H1 (cell line): Measurements from ENCODE around the gene NGFR. TPM values are rescaled to one million over a fixed set of nuclear protein-coding genes. Genes with fewer than 3 reads are reported as not detected.

ENCODE experiments used
- CHD2 ChIP-seq: IDR thresholded peaks from 2 replicates; pipeline ENCODE4 v1.6.1; 2012; ENCODE audit warnings: low read length, improper control_type of control experiment
- CREB1 ChIP-seq: IDR thresholded peaks from 2 replicates; pipeline ENCODE4 v1.6.1; 2012; ENCODE audit warnings: inconsistent platforms
- FOSL1 ChIP-seq: IDR thresholded peaks from 2 replicates; pipeline ENCODE4 v1.6.1; 2011; ENCODE audit warnings: mild to moderate bottlenecking, low read depth, low read length, moderate library complexity; ENCODE audit not compliant: insufficient read depth
- JUN ChIP-seq: IDR thresholded peaks from 2 replicates; pipeline ENCODE4 v1.6.1; 2011; ENCODE audit warnings: low read depth, mild to moderate bottlenecking, improper control_type of control experiment, low read length
- MAFK ChIP-seq: IDR thresholded peaks from 2 replicates; pipeline ENCODE4 v1.6.1; 2012; ENCODE audit warnings: low read depth, mild to moderate bottlenecking, improper control_type of control experiment, low read length
- PHF8 ChIP-seq: fragments of 200-600 bp; sonication (generic); conservative IDR thresholded peaks from 2 replicates; pipeline ENCODE4 v1.7.1; 2012; ENCODE audit warnings: low read depth, mild to moderate bottlenecking, inconsistent platforms, low read length, moderate library complexity
- POLR2AphosphoS5 ChIP-seq: IDR thresholded peaks from 2 replicates; pipeline ENCODE4 v1.6.1; 2011; ENCODE audit warnings: low read depth, low read length
- POU5F1 ChIP-seq: IDR thresholded peaks from 2 replicates; pipeline ENCODE4 v1.6.1; 2011; ENCODE audit warnings: low read depth, mild to moderate bottlenecking, low read length, moderate library complexity
- SIX5 ChIP-seq: IDR thresholded peaks from 2 replicates; pipeline ENCODE4 v1.6.1; 2011; ENCODE audit warnings: mild to moderate bottlenecking, low read depth, low read length
- ZNF274 ChIP-seq: IDR thresholded peaks from 2 replicates; pipeline ENCODE4 v1.7.0; 2012; ENCODE audit warnings: low read length, borderline replicate concordance; ENCODE audit errors: extremely low read depth
- polyA plus RNA-seq, 7 experiments: library from polyadenylated mRNA; depleted of rRNA in 3 of 7; stranded (reverse) in 5 of 7; unstranded in 2 of 7; fragments of >200 nt in 5 of 7; fragments of 200-250 nt in 2 of 7; gene quantifications; 1 replicate in 5 of 7; 2 replicates in 1 of 7; 4 replicates in 1 of 7; pipeline versions ENCODE4 v1.2.1 to v1.2.3, GENCODE V29; 2011 to 2013; ENCODE audit warnings: missing spikeins in 2 of 7, mixed read lengths in 2 of 7
- total RNA-seq: library from RNA; stranded (reverse); fragmentation: NEBNext Ultra II Directional; extraction: Animal tissue kit (Norgen Biotek cat#: 25700); gene quantifications from 2 replicates; pipeline ENCODE4 v1.2.1, GENCODE V29; 2021
- TF ChIP-seq, protein P1 (sequence below): fragments of 300-600 bp; sonication (generic); IDR thresholded peaks from 2 replicates; pipeline ENCODE4 v1.7.1; 2012; ENCODE audit warnings: low read length, moderate library complexity, mild to moderate bottlenecking, inconsistent platforms; ENCODE audit not compliant: insufficient replicate concordance
- TF ChIP-seq, protein P2 (sequence below): IDR thresholded peaks from 2 replicates; pipeline ENCODE4 v1.6.1; 2011; ENCODE audit warnings: low read length, improper control_type of control experiment

NGFR gene
- total and polyA plus RNA-seq, 2 of the 8 experiments (the other 6 are each of a cell fraction or from before 2014, with no cell fraction given), result 8.1 to 10.3 TPM

DNA sequence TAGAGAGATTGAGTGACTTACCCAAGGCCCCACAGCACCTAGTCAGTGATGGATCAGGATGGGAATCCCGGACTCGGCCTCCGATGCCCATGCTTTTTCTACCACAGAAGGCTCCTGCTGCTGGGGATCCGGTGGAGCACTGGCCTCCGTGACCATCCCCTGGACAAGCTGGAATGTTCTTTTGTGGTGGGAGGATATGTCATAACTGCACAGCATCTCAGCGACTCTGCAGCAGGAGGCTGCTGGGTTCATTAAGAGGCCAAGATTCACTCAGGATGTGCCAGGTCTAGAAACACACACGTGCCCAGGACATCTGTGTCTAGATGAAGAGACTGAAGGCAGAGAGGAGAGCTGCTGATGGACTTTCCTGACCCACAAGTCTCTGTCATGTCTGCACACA lies 34.7 kb upstream of the NGFR start (continued):
- TF ChIP-seq, protein P1, sequence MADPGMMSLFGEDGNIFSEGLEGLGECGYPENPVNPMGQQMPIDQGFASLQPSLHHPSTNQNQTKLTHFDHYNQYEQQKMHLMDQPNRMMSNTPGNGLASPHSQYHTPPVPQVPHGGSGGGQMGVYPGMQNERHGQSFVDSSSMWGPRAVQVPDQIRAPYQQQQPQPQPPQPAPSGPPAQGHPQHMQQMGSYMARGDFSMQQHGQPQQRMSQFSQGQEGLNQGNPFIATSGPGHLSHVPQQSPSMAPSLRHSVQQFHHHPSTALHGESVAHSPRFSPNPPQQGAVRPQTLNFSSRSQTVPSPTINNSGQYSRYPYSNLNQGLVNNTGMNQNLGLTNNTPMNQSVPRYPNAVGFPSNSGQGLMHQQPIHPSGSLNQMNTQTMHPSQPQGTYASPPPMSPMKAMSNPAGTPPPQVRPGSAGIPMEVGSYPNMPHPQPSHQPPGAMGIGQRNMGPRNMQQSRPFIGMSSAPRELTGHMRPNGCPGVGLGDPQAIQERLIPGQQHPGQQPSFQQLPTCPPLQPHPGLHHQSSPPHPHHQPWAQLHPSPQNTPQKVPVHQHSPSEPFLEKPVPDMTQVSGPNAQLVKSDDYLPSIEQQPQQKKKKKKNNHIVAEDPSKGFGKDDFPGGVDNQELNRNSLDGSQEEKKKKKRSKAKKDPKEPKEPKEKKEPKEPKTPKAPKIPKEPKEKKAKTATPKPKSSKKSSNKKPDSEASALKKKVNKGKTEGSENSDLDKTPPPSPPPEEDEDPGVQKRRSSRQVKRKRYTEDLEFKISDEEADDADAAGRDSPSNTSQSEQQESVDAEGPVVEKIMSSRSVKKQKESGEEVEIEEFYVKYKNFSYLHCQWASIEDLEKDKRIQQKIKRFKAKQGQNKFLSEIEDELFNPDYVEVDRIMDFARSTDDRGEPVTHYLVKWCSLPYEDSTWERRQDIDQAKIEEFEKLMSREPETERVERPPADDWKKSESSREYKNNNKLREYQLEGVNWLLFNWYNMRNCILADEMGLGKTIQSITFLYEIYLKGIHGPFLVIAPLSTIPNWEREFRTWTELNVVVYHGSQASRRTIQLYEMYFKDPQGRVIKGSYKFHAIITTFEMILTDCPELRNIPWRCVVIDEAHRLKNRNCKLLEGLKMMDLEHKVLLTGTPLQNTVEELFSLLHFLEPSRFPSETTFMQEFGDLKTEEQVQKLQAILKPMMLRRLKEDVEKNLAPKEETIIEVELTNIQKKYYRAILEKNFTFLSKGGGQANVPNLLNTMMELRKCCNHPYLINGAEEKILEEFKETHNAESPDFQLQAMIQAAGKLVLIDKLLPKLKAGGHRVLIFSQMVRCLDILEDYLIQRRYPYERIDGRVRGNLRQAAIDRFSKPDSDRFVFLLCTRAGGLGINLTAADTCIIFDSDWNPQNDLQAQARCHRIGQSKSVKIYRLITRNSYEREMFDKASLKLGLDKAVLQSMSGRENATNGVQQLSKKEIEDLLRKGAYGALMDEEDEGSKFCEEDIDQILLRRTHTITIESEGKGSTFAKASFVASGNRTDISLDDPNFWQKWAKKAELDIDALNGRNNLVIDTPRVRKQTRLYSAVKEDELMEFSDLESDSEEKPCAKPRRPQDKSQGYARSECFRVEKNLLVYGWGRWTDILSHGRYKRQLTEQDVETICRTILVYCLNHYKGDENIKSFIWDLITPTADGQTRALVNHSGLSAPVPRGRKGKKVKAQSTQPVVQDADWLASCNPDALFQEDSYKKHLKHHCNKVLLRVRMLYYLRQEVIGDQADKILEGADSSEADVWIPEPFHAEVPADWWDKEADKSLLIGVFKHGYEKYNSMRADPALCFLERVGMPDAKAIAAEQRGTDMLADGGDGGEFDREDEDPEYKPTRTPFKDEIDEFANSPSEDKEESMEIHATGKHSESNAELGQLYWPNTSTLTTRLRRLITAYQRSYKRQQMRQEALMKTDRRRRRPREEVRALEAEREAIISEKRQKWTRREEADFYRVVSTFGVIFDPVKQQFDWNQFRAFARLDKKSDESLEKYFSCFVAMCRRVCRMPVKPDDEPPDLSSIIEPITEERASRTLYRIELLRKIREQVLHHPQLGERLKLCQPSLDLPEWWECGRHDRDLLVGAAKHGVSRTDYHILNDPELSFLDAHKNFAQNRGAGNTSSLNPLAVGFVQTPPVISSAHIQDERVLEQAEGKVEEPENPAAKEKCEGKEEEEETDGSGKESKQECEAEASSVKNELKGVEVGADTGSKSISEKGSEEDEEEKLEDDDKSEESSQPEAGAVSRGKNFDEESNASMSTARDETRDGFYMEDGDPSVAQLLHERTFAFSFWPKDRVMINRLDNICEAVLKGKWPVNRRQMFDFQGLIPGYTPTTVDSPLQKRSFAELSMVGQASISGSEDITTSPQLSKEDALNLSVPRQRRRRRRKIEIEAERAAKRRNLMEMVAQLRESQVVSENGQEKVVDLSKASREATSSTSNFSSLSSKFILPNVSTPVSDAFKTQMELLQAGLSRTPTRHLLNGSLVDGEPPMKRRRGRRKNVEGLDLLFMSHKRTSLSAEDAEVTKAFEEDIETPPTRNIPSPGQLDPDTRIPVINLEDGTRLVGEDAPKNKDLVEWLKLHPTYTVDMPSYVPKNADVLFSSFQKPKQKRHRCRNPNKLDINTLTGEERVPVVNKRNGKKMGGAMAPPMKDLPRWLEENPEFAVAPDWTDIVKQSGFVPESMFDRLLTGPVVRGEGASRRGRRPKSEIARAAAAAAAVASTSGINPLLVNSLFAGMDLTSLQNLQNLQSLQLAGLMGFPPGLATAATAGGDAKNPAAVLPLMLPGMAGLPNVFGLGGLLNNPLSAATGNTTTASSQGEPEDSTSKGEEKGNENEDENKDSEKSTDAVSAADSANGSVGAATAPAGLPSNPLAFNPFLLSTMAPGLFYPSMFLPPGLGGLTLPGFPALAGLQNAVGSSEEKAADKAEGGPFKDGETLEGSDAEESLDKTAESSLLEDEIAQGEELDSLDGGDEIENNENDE, result no peak
- TF ChIP-seq CHD2 (no peak), PHF8 (no peak), CREB1 (no peak), POLR2AphosphoS5 (no peak), ZNF274 (no peak), FOSL1 (no peak), SIX5 (no peak), JUN (no peak), POU5F1 (no peak), MAFK (no peak)
- TF ChIP-seq, protein P2, sequence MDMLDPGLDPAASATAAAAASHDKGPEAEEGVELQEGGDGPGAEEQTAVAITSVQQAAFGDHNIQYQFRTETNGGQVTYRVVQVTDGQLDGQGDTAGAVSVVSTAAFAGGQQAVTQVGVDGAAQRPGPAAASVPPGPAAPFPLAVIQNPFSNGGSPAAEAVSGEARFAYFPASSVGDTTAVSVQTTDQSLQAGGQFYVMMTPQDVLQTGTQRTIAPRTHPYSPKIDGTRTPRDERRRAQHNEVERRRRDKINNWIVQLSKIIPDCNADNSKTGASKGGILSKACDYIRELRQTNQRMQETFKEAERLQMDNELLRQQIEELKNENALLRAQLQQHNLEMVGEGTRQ, result no peak
